GM23338 (cell line): ENCODE measurements around the gene CHMP4A. TPM values are rescaled to one million over a fixed set of nuclear protein-coding genes. Genes with fewer than 3 reads are reported as not detected.

Experiments used
- ATAC-seq: fragments of 200-7000 bp; cut with Tn5 transposase; 3 replicates; pipeline ENCODE4 v1.9.1; 2020
- DNase-seq: peaks from one replicate; pipeline ENCODE4 v3.0.0-alpha.2; 2015; ENCODE audit warnings: low spot score
- H2AFZ ChIP-seq: fragments of 200-600 bp; sonication (generic); 2 replicates; pipeline ENCODE4 v1.8.0; 2016; ENCODE audit warnings: antibody characterized with exemption, mild to moderate bottlenecking, moderate library complexity
- H3F3A ChIP-seq: fragments of 200-600 bp; sonication (generic); replicated peaks from 2 replicates; pipeline ENCODE4 v1.8.0; 2017; ENCODE audit warnings: antibody characterized with exemption, mixed run types, low read depth
- H3K27ac ChIP-seq: fragments of 200-600 bp; sonication (generic); 2 replicates; pipeline ENCODE4 v1.6.1; 2016; ENCODE audit warnings: low read depth
- H3K27me3 ChIP-seq: fragments of 200-600 bp; sonication (generic); 2 replicates; pipeline ENCODE4 v1.8.0; 2016; ENCODE audit warnings: mild to moderate bottlenecking, mixed run types, moderate library complexity; ENCODE audit not compliant: insufficient read depth
- H3K36me3 ChIP-seq: fragments of 200-600 bp; sonication (generic); 2 replicates; pipeline ENCODE4 v1.8.0; 2016; ENCODE audit warnings: mild to moderate bottlenecking; ENCODE audit not compliant: insufficient read depth
- H3K4me1 ChIP-seq: fragments of 200-600 bp; sonication (generic); 2 replicates; pipeline ENCODE4 v1.8.0; 2016; ENCODE audit warnings: mild to moderate bottlenecking, moderate library complexity; ENCODE audit not compliant: insufficient read depth
- H3K4me2 ChIP-seq: fragments of 200-600 bp; sonication (generic); 2 replicates; pipeline ENCODE4 v1.7.1; 2017; ENCODE audit warnings: mixed run types
- H3K4me3 ChIP-seq: fragments of 200-600 bp; sonication (generic); 2 replicates; pipeline ENCODE4 v1.6.1; 2016; ENCODE audit warnings: mixed run types
- H3K79me2 ChIP-seq: fragments of 200-600 bp; sonication (generic); replicated peaks from 2 replicates; pipeline ENCODE4 v1.8.0; 2017; ENCODE audit warnings: mild to moderate bottlenecking; ENCODE audit not compliant: insufficient read depth
- H3K9me2 ChIP-seq: fragments of 200-600 bp; sonication (generic); 2 replicates; pipeline ENCODE4 v1.8.0; 2017; ENCODE audit not compliant: insufficient read depth
- H4K20me1 ChIP-seq: fragments of 200-600 bp; sonication (generic); replicated peaks from 2 replicates; pipeline ENCODE4 v1.8.0; 2017; ENCODE audit warnings: mild to moderate bottlenecking; ENCODE audit not compliant: insufficient read depth
- H3K27ac Mint-ChIP-seq: 2 replicates; pipeline ENCODE4 v1.8.0; 2020; ENCODE audit warnings: inconsistent platforms, mild to moderate bottlenecking, moderate library complexity, mixed read lengths
- H3K27me3 Mint-ChIP-seq: 3 replicates; pipeline ENCODE4 v1.8.0; 2022; ENCODE audit warnings: low read depth, mild to moderate bottlenecking, moderate library complexity, mixed read lengths, inconsistent platforms; ENCODE audit not compliant: insufficient read depth, poor library complexity
- H3K36me3 Mint-ChIP-seq: 3 replicates; pipeline ENCODE4 v1.8.0; 2021; ENCODE audit warnings: low read depth, mild to moderate bottlenecking, inconsistent platforms, moderate library complexity, mixed read lengths
- H3K4me1 Mint-ChIP-seq: 3 replicates; pipeline ENCODE4 v1.8.0; 2020; ENCODE audit warnings: mild to moderate bottlenecking, inconsistent platforms, mixed read lengths
- H3K4me3 Mint-ChIP-seq: 3 replicates; pipeline ENCODE4 v1.8.0; 2021; ENCODE audit warnings: moderate library complexity, mild to moderate bottlenecking, inconsistent platforms, mixed read lengths
- H3K9me3 Mint-ChIP-seq: 3 replicates; pipeline ENCODE4 v1.8.0; 2020; ENCODE audit warnings: moderate library complexity, mild to moderate bottlenecking, inconsistent platforms, mixed read lengths
- CTCF ChIP-seq, 2 experiments: fragments of 200-600 bp in 1 of 2; sonication (generic) in 1 of 2; conservative IDR thresholded peaks; 2 replicates each; pipeline versions ENCODE4 v1.5.1 to v1.6.1; 2016 to 2017; ENCODE audit warnings: antibody characterized with exemption in 2 of 2, low read depth in 2 of 2, mild to moderate bottlenecking in 2 of 2, moderate library complexity in 1 of 2
- NANOG ChIP-seq: IDR thresholded peaks from 2 replicates; pipeline ENCODE4 v1.6.1; 2016; ENCODE audit warnings: antibody characterized with exemption, borderline replicate concordance
- POLR2AphosphoS5 ChIP-seq: IDR thresholded peaks from 2 replicates; pipeline ENCODE4 v1.6.1; 2016; ENCODE audit warnings: antibody characterized with exemption, low read depth
- ZNF114 ChIP-seq: fragments of 250-450 bp; sonication (Bioruptor Pico); IDR thresholded peaks from 2 replicates; pipeline ENCODE4 v1.5.0; 2020; ENCODE audit warnings: mild to moderate bottlenecking, moderate library complexity
- ZNF331 ChIP-seq: fragments of 250-450 bp; sonication (Bioruptor Pico); IDR thresholded peaks from 2 replicates; pipeline ENCODE4 v1.5.0; 2020; ENCODE audit warnings: low read depth, mild to moderate bottlenecking, moderate library complexity
- polyA plus RNA-seq: library from polyadenylated mRNA; unstranded; fragments of >200 nt; fragmentation: Nextera tagmentation; extraction: Ambion mirVana; gene quantifications from 2 replicates; pipeline ENCODE4 v1.2.1, GENCODE V29; 2016
- total RNA-seq: library from RNA; depleted of rRNA; stranded (reverse); fragments of >200 nt; shearing (Covaris generic); gene quantifications from 2 replicates; pipeline ENCODE4 v1.2.3, GENCODE V29; 2014
- TF ChIP-seq, protein P1 (sequence below): IDR thresholded peaks from 2 replicates; pipeline ENCODE4 v1.6.1; 2016; ENCODE audit warnings: antibody characterized with exemption
- TF ChIP-seq, protein P2 (sequence below): IDR thresholded peaks from one replicate; pipeline ENCODE4 v1.6.1; 2018; ENCODE audit warnings: antibody characterized with exemption; ENCODE audit not compliant: unreplicated experiment

CHMP4A gene
- total and polyA plus RNA-seq, 2 experiments from 2014 or later, result 19.3 to 36.9 TPM

- ATAC-seq (no peak), DNase-seq (no peak)
- peaks cover 68% of the 10 kb centered on the region for H3K36me3 Mint-ChIP-seq
- Histone ChIP-seq H3K79me2 (no peaks in the 10 kb centered on the region; the same call in 1 of the 2 replicates), H3K36me3 (peaks cover 6% of the 10 kb centered on the region), H3F3A (peaks cover 19% of the 10 kb centered on the region), H3K27me3 (no peaks in the 10 kb centered on the region), H3K4me1 (peaks cover 16% of the 10 kb centered on the region), H3K4me3 (no peak overlapping the region), H4K20me1 (no peaks in the 10 kb centered on the region; the same call in 1 of the 2 replicates), H3K4me2 (no peak overlapping the region), H3K9me2 (no peaks in the 10 kb centered on the region), H2AFZ (no peak overlapping the region), H3K27ac (no peak overlapping the region)
- H3K27me3 Mint-ChIP-seq, result peaks cover 20% of the 10 kb centered on the region
- H3K4me1 Mint-ChIP-seq, result peaks cover 19% of the 10 kb centered on the region
- H3K9me3 Mint-ChIP-seq, result peaks cover 3% of the 10 kb centered on the region; the same call in 2 of the 3 replicates
- no peak overlapping the region for H3K27ac Mint-ChIP-seq
- H3K4me3 Mint-ChIP-seq, result peak overlapping the region; percentile 93
- TF ChIP-seq, protein P1, sequence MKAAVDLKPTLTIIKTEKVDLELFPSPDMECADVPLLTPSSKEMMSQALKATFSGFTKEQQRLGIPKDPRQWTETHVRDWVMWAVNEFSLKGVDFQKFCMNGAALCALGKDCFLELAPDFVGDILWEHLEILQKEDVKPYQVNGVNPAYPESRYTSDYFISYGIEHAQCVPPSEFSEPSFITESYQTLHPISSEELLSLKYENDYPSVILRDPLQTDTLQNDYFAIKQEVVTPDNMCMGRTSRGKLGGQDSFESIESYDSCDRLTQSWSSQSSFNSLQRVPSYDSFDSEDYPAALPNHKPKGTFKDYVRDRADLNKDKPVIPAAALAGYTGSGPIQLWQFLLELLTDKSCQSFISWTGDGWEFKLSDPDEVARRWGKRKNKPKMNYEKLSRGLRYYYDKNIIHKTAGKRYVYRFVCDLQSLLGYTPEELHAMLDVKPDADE, result no peak
These were observed 2.0 kb downstream of the CHMP4A start for GRCh38 chr14:24211311-24211710.

GRCh38 chr14:24207625-24208024, 5.7 kb downstream of the CHMP4A start:
- Mint-ChIP-seq H3K9me3 (peaks cover 3% of the 10 kb centered on the region; the same call in 2 of the 3 replicates), H3K27ac (no peak overlapping the region), H3K27me3 (peaks cover 8% of the 10 kb centered on the region), H3K4me1 (peaks cover 15% of the 10 kb centered on the region), H3K36me3 (peaks cover 77% of the 10 kb centered on the region), H3K4me3 (no peak overlapping the region)
- peaks cover 6% of the 10 kb centered on the region for H3K36me3 ChIP-seq
- H3K4me2 ChIP-seq, result no peak overlapping the region
- no peaks in the 10 kb centered on the region; the same call in 1 of the 2 replicates for H4K20me1 ChIP-seq
- H3K4me1 ChIP-seq, result peaks cover 15% of the 10 kb centered on the region
- no peak overlapping the region for H2AFZ ChIP-seq
- ATAC-seq (no peak), DNase-seq (no peak)
- H3K9me2 ChIP-seq, result no peaks in the 10 kb centered on the region
- TF ChIP-seq POLR2AphosphoS5, result no peak
- no peak overlapping the region for H3K27ac ChIP-seq
- H3K27me3 ChIP-seq, result no peaks in the 10 kb centered on the region
- no peaks in the 10 kb centered on the region; the same call in 1 of the 2 replicates for H3F3A ChIP-seq
- H3K4me3 ChIP-seq, result no peak overlapping the region
- no peaks in the 10 kb centered on the region; the same call in 1 of the 2 replicates for H3K79me2 ChIP-seq

- Mint-ChIP-seq H3K36me3 (peaks cover 81% of the 10 kb centered on the region), H3K9me3 (peaks cover 6% of the 10 kb centered on the region), H3K4me1 (peaks cover 18% of the 10 kb centered on the region), H3K4me3 (no peak overlapping the region; the same call in 2 of the 3 replicates), H3K27me3 (peaks cover 5% of the 10 kb centered on the region), H3K27ac (no peak overlapping the region)
- H3K4me3 ChIP-seq, result no peak overlapping the region
- no peak overlapping the region for H2AFZ ChIP-seq
- H3K79me2 ChIP-seq, result no peaks in the 10 kb centered on the region; the same call in 1 of the 2 replicates
- TF ChIP-seq NANOG, result no peak
- no peak for TF ChIP-seq ZNF331
- TF ChIP-seq ZNF114 (CRISPR knock-in tag), result no peak
- TF ChIP-seq, protein P1, result no peak
- TF ChIP-seq, protein P2, sequence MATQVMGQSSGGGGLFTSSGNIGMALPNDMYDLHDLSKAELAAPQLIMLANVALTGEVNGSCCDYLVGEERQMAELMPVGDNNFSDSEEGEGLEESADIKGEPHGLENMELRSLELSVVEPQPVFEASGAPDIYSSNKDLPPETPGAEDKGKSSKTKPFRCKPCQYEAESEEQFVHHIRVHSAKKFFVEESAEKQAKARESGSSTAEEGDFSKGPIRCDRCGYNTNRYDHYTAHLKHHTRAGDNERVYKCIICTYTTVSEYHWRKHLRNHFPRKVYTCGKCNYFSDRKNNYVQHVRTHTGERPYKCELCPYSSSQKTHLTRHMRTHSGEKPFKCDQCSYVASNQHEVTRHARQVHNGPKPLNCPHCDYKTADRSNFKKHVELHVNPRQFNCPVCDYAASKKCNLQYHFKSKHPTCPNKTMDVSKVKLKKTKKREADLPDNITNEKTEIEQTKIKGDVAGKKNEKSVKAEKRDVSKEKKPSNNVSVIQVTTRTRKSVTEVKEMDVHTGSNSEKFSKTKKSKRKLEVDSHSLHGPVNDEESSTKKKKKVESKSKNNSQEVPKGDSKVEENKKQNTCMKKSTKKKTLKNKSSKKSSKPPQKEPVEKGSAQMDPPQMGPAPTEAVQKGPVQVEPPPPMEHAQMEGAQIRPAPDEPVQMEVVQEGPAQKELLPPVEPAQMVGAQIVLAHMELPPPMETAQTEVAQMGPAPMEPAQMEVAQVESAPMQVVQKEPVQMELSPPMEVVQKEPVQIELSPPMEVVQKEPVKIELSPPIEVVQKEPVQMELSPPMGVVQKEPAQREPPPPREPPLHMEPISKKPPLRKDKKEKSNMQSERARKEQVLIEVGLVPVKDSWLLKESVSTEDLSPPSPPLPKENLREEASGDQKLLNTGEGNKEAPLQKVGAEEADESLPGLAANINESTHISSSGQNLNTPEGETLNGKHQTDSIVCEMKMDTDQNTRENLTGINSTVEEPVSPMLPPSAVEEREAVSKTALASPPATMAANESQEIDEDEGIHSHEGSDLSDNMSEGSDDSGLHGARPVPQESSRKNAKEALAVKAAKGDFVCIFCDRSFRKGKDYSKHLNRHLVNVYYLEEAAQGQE, result no peak
- no peak for TF ChIP-seq CTCF (conservative IDR thresholded peaks at IDR 0.05; ENCODE audit: low read depth in 2 of 2)
- no peaks in the 10 kb centered on the region for H3K9me2 ChIP-seq
- H4K20me1 ChIP-seq, result no peaks in the 10 kb centered on the region; the same call in 1 of the 2 replicates
- no peaks in the 10 kb centered on the region for H3K27me3 ChIP-seq
- no peak overlapping the region for H3K27ac ChIP-seq
- peaks cover 6% of the 10 kb centered on the region for H3K36me3 ChIP-seq
- H3F3A ChIP-seq, result no peaks in the 10 kb centered on the region; the same call in 1 of the 2 replicates
- no peak for ATAC-seq
- peaks cover 10% of the 10 kb centered on the region for H3K4me1 ChIP-seq
- DNase-seq, result no peak
- H3K4me2 ChIP-seq, result no peak overlapping the region
These were observed 6.2 kb downstream of the CHMP4A start for GRCh38 chr14:24207104-24207551.
